ENCODE results near the gene ARL15.
"Not testable (repeated sequence)": the region's sequence is repeated elsewhere in the genome, so short reads cannot be mapped to it uniquely, and the experiment has no call there.

ARL15 gene

GRCh38 chr5:54310433-54311175 lies at the start of gene ARL15:
Gene ARL15, minus strand, starts transcription at chr5:54310573.
- DNase-seq: peak; percentile 99

DNA sequence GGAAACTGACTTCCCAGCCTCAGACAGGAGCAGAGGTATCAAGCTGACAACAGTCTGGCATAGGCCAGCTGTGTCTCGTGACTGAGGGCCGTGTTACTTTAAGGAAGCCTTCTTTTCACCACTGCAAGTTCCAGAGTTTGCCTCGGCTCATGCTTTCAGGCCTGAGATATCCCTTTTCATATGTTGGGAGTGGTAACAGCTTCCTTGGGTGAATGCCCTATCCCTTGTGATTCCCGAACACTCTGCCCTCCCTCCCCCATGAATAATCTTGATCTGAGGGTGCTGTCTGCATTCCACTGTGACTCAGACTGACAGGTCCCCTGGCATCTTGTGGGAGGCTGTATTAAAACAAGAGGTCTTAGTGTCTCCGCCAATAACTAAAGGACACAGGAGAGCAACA lies 49.7 kb upstream of the ARL15 start:
- no peak for DNase-seq

- no peak for DNase-seq
These were observed 47.2 kb upstream of the ARL15 start for GRCh38 chr5:54357408-54358058.

DNA sequence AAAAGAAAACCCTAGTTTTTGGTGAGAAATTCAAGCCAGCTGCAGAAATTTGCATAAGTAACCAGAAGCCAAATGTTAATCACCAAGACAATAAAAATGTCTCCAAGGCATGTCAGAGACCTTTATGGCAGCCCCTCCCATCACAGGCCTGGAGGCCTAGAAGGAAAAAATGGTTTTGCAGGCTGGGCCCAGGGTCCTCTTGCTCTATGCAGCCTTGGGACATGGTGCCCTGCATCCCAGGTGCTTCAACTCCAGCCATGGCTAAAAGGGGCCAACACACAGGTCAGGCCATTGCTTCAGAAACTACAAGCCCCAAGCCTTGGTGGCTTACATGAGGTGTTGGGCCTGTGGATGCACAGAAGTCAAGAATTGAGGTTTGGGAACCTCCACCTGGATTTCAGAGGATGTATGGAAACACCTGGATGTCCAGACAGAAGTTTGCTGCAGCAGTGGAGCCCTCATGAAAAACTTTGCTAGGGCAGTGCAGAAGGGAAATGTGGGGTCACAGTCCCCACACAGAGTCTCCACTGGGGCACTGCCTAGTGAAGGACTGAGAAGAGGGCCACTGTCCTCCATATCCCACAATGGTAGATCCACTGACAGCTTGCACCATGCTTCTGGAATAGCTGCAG lies 43.7 kb upstream of the ARL15 start:
- DNase-seq: not testable (repeated sequence)

GRCh38 chr5:54352580-54352979 lies 42.2 kb upstream of the ARL15 start:
- DNase-seq: not testable (repeated sequence)

DNA sequence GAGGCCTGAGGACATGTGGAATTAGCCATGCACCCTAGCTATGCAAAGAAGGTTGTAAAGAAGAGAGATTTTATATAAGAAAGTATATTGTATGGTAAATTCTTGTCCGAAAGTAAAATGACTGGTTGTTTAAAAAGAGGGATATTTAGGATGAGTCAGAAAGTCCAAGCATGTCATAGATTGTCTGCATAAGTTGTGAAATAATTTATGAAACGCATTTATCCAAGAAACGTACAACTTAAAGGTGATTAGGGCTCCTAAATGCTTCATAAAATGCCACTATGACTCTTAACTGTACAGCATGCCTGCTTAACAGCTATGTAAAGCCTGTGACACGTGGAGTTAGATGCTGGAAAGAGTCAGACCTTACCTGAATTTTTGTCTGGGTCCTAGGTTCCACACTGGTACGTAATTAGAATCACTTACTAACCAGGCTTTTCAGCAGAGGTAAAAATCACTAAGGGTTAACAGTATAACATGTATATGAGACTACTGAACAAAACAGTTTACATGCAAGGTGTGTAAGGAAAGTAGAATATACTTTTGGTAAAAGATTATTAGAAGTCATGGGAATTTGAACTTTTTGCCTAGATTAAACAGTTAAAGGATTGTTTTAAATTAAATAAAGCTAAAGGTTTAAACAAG lies 37.0 kb upstream of the ARL15 start:
- no peak for DNase-seq

DNA sequence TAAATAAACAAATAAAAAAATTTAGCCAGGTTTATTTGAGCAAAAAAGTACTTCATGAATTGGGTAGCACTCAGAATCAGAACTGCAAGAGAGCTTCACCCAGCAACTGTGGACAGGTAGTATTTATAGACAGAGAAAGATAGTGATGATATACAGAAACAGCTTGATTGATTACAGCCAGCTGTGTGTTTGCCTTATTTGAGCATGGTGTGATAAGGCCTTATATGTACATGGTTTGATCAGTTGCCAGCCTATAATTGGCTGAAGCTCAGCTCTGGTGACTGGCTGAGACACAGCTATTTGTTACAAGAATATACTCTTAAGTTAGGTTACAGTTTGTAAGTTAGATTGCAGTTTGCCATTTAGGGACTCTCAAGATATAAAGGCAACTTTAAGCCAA lies 34.3 kb upstream of the ARL15 start:
- no peak for DNase-seq

DNA sequence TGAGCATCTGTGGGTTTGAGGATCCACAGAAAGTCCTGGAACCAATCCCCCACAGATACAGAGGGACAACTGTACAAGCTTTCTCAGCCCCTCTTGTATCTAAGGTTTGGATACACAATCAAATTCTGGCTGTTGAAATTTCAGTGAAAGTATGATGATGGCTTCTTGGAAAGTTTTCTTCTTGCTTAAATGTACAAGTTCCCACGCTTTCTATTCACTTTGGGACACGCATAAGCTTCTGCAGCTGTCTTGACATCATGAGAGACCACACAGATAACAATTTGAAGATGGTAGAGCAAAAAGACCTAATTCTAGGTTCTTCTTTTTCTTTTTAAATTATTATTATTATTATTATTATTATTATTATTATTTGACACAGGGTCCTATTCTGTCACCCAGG lies 31.6 kb upstream of the ARL15 start:
- no peak for DNase-seq

- DNase-seq: no peak
These were observed 27.1 kb upstream of the ARL15 start for GRCh38 chr5:54337523-54337922.

- DNase-seq: no peak
These were observed 22.3 kb upstream of the ARL15 start for GRCh38 chr5:54332720-54333119.

DNA sequence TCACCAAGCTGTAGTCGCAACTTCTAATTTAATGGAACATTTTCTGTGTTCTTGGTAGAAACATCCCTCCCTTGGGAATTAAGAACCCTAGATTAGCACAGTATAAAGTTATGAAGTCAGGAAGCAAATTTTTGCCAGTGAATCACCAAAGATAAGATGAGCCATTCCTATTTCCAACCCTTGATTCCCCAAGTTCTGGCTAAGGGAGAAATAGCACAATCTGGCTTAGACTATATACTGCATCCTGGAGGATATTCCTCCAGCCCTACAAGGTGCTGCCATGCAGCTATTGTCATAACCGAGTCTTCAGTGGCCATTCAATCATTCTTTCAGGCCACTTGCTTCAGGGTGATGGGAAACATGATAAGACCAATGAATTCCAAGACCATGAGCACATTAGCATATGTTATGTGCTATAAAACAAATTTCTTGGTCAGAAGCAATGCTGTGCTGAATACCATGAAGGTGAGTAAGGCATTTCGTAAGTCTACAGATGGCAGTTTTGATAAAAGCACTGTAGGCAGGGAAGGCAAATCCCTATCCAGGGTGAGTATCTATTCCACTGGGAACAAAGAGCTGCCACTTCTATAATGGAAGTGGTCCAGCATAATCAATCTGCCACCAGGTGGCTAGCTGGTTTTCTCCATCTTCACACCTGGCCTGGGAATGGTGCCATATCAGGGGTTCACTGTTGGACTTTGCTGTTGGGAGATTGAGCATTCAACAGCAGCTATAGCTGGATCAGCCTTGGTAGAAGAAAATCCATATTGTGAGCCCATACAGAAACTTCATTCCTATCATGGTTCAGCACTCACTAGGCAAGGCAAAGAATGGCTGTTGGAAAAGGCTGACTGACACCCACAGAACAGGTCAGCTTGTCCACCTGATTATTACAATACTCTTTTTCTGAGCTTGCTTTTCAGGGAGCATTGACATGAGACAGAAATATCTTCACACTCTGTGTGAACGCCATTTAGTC lies 19.6 kb upstream of the ARL15 start:
- DNase-seq: no peak

- DNase-seq: no peak
These were observed 16.4 kb upstream of the ARL15 start for GRCh38 chr5:54326662-54327270.

- DNase-seq: no peak
These were observed 15.4 kb upstream of the ARL15 start for GRCh38 chr5:54325610-54326311.

GRCh38 chr5:54325272-54325609 lies 14.9 kb upstream of the ARL15 start:
- DNase-seq: no peak

- DNase-seq: no peak
These were observed 14.4 kb upstream of the ARL15 start for GRCh38 chr5:54324651-54325271.

GRCh38 chr5:54323495-54323894 lies 13.1 kb upstream of the ARL15 start:
- DNase-seq: no peak

GRCh38 chr5:54320256-54320655 lies 9.9 kb upstream of the ARL15 start:
- no peak for DNase-seq

GRCh38 chr5:54317511-54318260 lies 7.3 kb upstream of the ARL15 start:
- DNase-seq: no peak

GRCh38 chr5:54315736-54316528 lies 5.6 kb upstream of the ARL15 start:
- DNase-seq: no peak

All from right forelimb (tissue), 1 donor.